GM08714 (cell line): Measurements from ENCODE around the gene AIG1.

Experiments used
- H3K4me3 ChIP-seq: fragments of 200-500 bp; sonication (Bioruptor generic); 2 replicates; pipeline ENCODE4 v1.5.1; 2014; ENCODE audit warnings: mild to moderate bottlenecking, low read length, inconsistent platforms
- ZNF274 ChIP-seq: IDR thresholded peaks from 2 replicates; pipeline ENCODE4 v1.6.1; 2012; ENCODE audit warnings: mild to moderate bottlenecking, low read depth, low read length

The AIG1 gene

GRCh38 chr6:143193571-143194094, 132.9 kb downstream of the AIG1 start:
- TF ChIP-seq ZNF274 = no peak
- H3K4me3 ChIP-seq = no peak overlapping the region

- no peak for TF ChIP-seq ZNF274
- no peak overlapping the region for H3K4me3 ChIP-seq
These were observed 133.5 kb downstream of the AIG1 start for GRCh38 chr6:143194095-143194589.

DNA sequence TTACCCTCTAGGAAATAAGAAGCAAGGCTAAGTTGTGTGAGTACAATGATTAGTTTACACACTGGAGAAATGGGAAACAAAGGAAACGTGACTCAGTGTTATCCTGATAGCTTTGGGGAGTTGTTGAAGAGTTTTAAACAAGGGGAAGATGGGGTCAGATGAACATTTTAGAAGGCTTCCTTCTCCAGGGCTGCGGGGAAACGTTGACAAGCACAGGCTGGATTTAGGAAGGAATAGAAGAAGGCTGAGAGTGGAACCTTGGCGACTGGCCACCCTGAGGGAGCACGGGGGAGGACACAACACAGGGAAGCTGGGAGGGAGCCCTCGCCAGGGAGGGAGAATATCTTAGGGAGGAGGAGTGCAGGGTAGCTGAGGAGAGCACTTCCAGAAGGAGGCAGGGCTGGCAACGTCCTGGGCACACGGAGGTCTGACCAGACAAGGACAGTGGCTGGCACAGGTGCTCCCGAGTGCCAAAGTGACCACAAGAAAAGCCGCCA, 134.7 kb downstream of the AIG1 start:
- H3K4me3 ChIP-seq = no peak overlapping the region
- no peak for TF ChIP-seq ZNF274

GRCh38 chr6:143196525-143197225, 136.0 kb downstream of the AIG1 start:
- no peak overlapping the region for H3K4me3 ChIP-seq
- no peak for TF ChIP-seq ZNF274

GRCh38 chr6:143197377-143197776, 136.7 kb downstream of the AIG1 start:
- TF ChIP-seq ZNF274 = no peak
- H3K4me3 ChIP-seq = no peak overlapping the region

DNA sequence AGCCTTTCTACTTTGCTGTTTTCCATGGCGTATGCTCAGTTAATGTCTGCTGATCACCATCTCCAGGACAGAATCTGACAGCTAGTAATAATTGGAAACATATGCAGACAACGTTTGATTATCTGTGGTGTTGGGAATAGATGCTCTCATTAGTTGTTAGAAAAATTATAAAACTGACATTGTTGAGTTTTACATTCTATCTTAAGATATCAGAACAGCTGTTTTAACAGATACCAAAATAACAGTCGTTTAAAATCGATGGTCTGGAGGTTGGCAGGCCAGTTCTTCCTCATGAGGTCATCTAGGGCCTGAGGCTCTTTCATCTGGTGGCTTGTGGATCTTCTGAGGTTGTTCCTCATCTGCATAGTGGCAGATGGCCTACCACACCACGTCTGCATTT, 137.6 kb downstream of the AIG1 start:
- TF ChIP-seq ZNF274 = no peak
- H3K4me3 ChIP-seq = no peak overlapping the region

DNA sequence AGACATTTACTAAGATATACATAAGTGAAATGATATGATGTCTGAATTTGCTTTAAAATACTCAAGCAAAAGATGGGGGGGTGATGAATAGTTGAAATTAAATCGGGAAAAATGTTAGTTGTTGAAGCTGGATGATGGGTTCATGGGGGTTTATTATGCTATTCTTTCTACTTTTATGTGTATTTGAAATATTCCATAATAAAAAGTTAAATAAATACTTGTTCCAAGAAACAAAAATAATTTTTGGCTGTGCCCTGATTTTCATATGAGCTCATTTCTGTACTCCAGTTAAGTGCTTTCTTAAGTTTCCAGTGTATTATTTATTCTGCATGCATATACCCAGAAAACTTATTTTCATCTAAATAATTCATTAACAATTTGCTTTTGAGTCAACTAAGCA, 138.6 kb downstream of the AIG1 start:
- TF ChIP-seq ZNF274 = no peak
- no peak overlapping the region for H3K4me3 ChIP-seq

DNA sequence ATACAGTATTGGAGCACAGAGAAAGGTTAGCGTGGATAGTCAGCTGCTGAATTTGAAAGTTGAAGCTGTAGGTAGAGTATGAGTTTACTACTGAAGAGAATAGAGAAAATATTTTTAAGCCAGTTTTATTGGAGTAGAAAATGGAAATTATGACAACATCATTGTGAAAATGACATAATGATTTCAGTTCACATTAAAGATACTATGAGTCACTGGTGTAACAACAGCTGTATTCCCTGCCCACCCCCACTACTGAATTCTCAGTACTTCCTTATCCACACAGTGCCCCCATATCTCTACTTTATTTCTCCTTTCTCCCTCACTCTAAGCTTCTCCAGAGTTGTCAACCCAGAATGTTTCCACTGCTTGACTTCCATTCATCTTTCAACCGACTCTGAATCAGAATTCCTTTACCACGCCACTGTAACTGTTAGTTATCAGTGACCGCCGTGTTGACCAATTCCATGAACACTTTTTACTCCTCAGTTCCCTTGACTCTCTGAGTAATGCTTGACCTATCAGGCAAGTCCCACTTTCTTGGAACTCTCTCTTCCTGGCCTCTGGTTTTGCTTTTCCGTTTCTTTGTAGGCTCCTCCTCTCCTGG, 139.6 kb downstream of the AIG1 start:
- no peak for TF ChIP-seq ZNF274
- no peak overlapping the region for H3K4me3 ChIP-seq

- TF ChIP-seq ZNF274 = no peak
- no peak overlapping the region for H3K4me3 ChIP-seq
These were observed 143.4 kb downstream of the AIG1 start for GRCh38 chr6:143204045-143204444.

- no peak overlapping the region for H3K4me3 ChIP-seq
- TF ChIP-seq ZNF274 = no peak
These were observed 144.4 kb downstream of the AIG1 start for GRCh38 chr6:143205131-143205535.

- TF ChIP-seq ZNF274 = no peak
- no peak overlapping the region for H3K4me3 ChIP-seq
These were observed 144.9 kb downstream of the AIG1 start for GRCh38 chr6:143205585-143205984.

- TF ChIP-seq ZNF274 = no peak
- no peak overlapping the region for H3K4me3 ChIP-seq
These were observed 145.3 kb downstream of the AIG1 start for GRCh38 chr6:143205991-143206390.

- no peak overlapping the region for H3K4me3 ChIP-seq
- TF ChIP-seq ZNF274 = no peak
These were observed 145.9 kb downstream of the AIG1 start for GRCh38 chr6:143206550-143206949.

DNA sequence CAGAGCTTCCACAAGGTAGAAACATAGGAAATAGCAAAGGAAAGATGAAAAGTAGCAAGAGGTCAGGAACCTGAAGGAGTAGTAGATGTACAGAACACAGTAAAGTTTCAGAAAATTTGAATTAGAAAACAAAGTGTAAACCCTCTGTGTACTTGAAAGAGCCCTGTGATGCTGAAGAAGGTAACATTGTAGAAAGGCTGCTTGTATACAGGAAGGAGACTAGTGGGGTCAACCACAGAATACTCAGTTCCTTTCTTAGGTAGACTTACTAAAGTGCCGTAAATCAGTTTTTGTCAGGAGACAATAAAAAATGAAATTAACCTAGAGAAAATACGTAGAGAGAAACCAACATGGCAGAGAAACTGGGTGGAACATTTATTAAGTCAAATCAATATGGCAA, 149.7 kb downstream of the AIG1 start:
- no peak for TF ChIP-seq ZNF274
- H3K4me3 ChIP-seq = no peak overlapping the region

GRCh38 chr6:143213859-143214376, 153.2 kb downstream of the AIG1 start:
- H3K4me3 ChIP-seq = no peak overlapping the region
- TF ChIP-seq ZNF274 = no peak
